Measurements from ENCODE around the gene TMED10. TPM values are rescaled to one million over a fixed set of nuclear protein-coding genes. Genes with fewer than 3 reads are reported as not detected.
A peak's percentile ranks its signal among the peaks of the same experiment; 100 is the strongest.

TMED10 gene
- total RNA-seq, 1 donor from 2014 or later = 186 TPM

GRCh38 chr14:75139185-75139584 lies 37.2 kb downstream of the TMED10 start:
- Mint-ChIP-seq H3K4me3 (no peak overlapping the region), H3K27me3 (ENCODE audit: low read depth) (no peaks in the 10 kb centered on the region), H3K27ac (ENCODE audit: unreplicated experiment) (no peak overlapping the region), H3K4me1 (peaks cover 2% of the 10 kb centered on the region), H3K36me3 (ENCODE audit: low read depth) (peaks cover 12% of the 10 kb centered on the region), H3K9me3 (no peaks in the 10 kb centered on the region)
- TF ChIP-seq CTCF (conservative IDR thresholded peaks at IDR 0.05) = no peak
- DNase-seq (ENCODE audit: low read depth, low spot score) = no peak

GRCh38 chr14:75138492-75138891 lies 37.9 kb downstream of the TMED10 start:
- no peak overlapping the region for H3K4me3 Mint-ChIP-seq
- peaks cover 17% of the 10 kb centered on the region for H3K36me3 Mint-ChIP-seq (ENCODE audit: low read depth)
- H3K27me3 Mint-ChIP-seq (ENCODE audit: low read depth) = no peaks in the 10 kb centered on the region
- no peaks in the 10 kb centered on the region for H3K9me3 Mint-ChIP-seq
- DNase-seq (ENCODE audit: low read depth, low spot score) = no peak
- H3K27ac Mint-ChIP-seq (ENCODE audit: unreplicated experiment) = no peak overlapping the region
- H3K4me1 Mint-ChIP-seq = no peaks in the 10 kb centered on the region
- no peak for TF ChIP-seq CTCF (conservative IDR thresholded peaks at IDR 0.05)

- no peak for DNase-seq (ENCODE audit: low read depth, low spot score)
- no peaks in the 10 kb centered on the region for H3K9me3 Mint-ChIP-seq
- TF ChIP-seq CTCF (conservative IDR thresholded peaks at IDR 0.05) = no peak
- no peak overlapping the region for H3K4me3 Mint-ChIP-seq
- peaks cover 4% of the 10 kb centered on the region for H3K4me1 Mint-ChIP-seq
- no peaks in the 10 kb centered on the region for H3K27me3 Mint-ChIP-seq (ENCODE audit: low read depth)
- peaks cover 26% of the 10 kb centered on the region for H3K36me3 Mint-ChIP-seq (ENCODE audit: low read depth)
- H3K27ac Mint-ChIP-seq (ENCODE audit: unreplicated experiment) = no peak overlapping the region
Observed at GRCh38 chr14:75134644-75135043, 41.8 kb downstream of the TMED10 start.

- Mint-ChIP-seq H3K27ac (ENCODE audit: unreplicated experiment) (no peak overlapping the region), H3K27me3 (ENCODE audit: low read depth) (no peaks in the 10 kb centered on the region), H3K9me3 (no peaks in the 10 kb centered on the region), H3K36me3 (ENCODE audit: low read depth) (peaks cover 26% of the 10 kb centered on the region), H3K4me1 (peaks cover 4% of the 10 kb centered on the region), H3K4me3 (no peak overlapping the region)
- TF ChIP-seq CTCF (conservative IDR thresholded peaks at IDR 0.05) = no peak
- no peak for DNase-seq (ENCODE audit: low read depth, low spot score)
Observed at GRCh38 chr14:75133597-75133996, 42.8 kb downstream of the TMED10 start.

GRCh38 chr14:75132382-75133086 lies 43.9 kb downstream of the TMED10 start:
- no peak overlapping the region for H3K4me3 Mint-ChIP-seq
- no peaks in the 10 kb centered on the region for H3K27me3 Mint-ChIP-seq (ENCODE audit: low read depth)
- peak; percentile 70 for DNase-seq (ENCODE audit: low read depth, low spot score)
- H3K9me3 Mint-ChIP-seq = no peaks in the 10 kb centered on the region
- peaks cover 9% of the 10 kb centered on the region for H3K4me1 Mint-ChIP-seq
- peak; percentile 85 for TF ChIP-seq CTCF (conservative IDR thresholded peaks at IDR 0.05)
- H3K27ac Mint-ChIP-seq (ENCODE audit: unreplicated experiment) = no peak overlapping the region
- peaks cover 26% of the 10 kb centered on the region for H3K36me3 Mint-ChIP-seq (ENCODE audit: low read depth)

Measured in neural crest cell (in vitro differentiated cells).